VCaP (cell line): ENCODE measurements around the gene NR1I2.

Experiments
- H3K27ac ChIP-seq: fragments of 450-650 bp; 2 replicates; pipeline ENCODE4 v1.5.1; 2017
- TF ChIP-seq, protein P1 (sequence below): fragments of 450-650 bp; conservative IDR thresholded peaks from 2 replicates; pipeline ENCODE4 v1.5.1; 2017; ENCODE audit warnings: mild to moderate bottlenecking, moderate library complexity

Gene NR1I2

GRCh38 chr3:119808843-119809242 is 26.9 kb downstream of the NR1I2 start:
- no peak overlapping the region for H3K27ac ChIP-seq
- TF ChIP-seq, protein P1, sequence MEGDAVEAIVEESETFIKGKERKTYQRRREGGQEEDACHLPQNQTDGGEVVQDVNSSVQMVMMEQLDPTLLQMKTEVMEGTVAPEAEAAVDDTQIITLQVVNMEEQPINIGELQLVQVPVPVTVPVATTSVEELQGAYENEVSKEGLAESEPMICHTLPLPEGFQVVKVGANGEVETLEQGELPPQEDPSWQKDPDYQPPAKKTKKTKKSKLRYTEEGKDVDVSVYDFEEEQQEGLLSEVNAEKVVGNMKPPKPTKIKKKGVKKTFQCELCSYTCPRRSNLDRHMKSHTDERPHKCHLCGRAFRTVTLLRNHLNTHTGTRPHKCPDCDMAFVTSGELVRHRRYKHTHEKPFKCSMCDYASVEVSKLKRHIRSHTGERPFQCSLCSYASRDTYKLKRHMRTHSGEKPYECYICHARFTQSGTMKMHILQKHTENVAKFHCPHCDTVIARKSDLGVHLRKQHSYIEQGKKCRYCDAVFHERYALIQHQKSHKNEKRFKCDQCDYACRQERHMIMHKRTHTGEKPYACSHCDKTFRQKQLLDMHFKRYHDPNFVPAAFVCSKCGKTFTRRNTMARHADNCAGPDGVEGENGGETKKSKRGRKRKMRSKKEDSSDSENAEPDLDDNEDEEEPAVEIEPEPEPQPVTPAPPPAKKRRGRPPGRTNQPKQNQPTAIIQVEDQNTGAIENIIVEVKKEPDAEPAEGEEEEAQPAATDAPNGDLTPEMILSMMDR: no peak

DNA sequence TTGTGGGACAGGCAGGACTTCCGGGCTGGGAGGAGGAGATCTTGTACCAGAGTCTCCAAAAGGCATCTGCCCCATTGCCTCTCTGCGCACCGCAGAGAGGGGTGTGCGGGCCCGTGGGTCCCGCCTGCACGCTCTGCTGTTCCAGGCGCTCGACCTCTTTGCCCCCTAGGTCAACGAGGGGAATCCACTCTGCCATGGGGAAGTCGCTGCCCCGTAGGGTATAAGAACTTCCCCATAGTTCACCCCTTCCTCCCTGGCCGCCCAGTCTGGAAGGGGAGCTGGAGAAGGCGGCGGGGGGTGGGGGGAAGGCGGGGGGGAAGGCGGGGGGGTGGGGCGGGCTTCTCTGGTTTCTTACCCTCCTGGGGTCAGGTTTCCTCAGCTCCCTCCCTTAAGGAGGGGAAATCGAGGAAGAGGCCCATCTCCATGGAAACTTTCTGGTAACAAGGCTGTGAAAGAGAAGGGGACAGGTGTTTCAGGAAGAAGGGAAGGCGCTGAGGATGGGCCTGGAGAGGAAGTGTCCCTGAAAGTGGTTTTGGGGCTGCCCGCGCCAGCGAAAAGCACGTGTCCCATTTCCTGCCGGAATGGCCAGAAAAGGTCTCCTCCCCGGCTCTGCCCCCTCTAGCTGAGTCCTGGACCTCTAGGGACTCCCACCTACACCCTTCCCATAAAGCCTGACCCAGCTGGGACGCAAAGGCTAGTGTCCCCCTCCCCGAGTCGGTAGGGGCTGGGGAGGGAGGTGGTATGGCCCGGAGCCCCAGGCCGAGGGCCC is 27.5 kb downstream of the NR1I2 start:
- H3K27ac ChIP-seq: peak overlapping the region; percentile 51; the same call in 1 of the 2 replicates
- TF ChIP-seq, protein P1: no peak

DNA sequence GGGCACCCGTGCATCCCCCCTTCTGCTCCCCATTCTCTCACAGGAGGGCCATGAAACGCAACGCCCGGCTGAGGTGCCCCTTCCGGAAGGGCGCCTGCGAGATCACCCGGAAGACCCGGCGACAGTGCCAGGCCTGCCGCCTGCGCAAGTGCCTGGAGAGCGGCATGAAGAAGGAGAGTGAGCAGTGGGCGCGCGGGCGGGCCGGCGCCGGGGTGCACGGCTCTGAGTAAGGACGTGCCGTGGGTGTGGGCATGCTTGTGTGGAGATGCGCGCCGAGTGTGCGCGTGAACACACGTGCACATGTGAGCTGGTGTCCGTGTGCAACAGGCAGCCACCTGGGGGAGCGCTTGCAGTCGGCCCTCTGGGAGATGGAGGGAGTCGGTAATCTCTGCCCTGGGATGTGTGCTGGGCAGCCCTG is 28.1 kb downstream of the NR1I2 start:
- H3K27ac ChIP-seq: peak overlapping the region; percentile 51; the same call in 1 of the 2 replicates
- TF ChIP-seq, protein P1: peak; percentile 54

DNA sequence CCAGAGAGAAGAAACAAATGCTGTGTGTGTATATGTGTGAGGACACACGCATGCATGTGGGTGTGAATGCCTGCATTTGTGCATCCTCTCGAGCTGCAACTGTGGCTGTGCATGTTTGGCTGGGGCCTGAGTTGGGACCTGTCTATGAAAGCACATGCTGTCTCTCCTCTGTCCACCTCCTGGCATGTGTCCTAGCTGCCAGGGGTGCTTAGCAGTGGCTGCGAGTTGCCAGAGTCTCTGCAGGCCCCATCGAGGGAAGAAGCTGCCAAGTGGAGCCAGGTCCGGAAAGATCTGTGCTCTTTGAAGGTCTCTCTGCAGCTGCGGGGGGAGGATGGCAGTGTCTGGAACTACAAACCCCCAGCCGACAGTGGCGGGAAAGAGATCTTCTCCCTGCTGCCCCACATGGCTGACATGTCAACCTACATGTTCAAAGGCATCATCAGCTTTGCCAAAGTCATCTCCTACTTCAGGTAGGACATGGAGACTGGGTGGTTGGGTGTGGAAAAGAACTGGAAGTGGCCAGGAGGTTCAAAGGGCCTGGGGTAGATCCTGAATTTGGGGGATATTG is 30.7 kb downstream of the NR1I2 start:
- TF ChIP-seq, protein P1: no peak
- H3K27ac ChIP-seq: no peak overlapping the region

DNA sequence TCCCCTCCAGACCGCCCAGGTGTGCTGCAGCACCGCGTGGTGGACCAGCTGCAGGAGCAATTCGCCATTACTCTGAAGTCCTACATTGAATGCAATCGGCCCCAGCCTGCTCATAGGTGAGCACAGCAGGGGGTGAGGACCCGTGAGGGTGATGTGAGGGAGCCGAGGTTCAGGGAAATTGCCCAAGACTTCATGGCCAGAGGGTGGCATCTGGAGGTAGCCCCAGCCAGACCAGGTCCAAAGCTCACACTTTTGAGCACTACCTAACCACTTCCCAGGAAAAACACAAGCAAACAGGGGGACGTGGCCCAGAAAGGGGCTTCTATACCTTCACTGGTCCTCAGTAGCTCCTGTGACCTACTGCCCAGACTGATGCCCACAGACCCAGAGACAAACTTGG is 33.8 kb downstream of the NR1I2 start:
- TF ChIP-seq, protein P1: no peak
- no peak overlapping the region for H3K27ac ChIP-seq

DNA sequence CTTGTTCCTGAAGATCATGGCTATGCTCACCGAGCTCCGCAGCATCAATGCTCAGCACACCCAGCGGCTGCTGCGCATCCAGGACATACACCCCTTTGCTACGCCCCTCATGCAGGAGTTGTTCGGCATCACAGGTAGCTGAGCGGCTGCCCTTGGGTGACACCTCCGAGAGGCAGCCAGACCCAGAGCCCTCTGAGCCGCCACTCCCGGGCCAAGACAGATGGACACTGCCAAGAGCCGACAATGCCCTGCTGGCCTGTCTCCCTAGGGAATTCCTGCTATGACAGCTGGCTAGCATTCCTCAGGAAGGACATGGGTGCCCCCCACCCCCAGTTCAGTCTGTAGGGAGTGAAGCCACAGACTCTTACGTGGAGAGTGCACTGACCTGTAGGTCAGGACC is 35.2 kb downstream of the NR1I2 start:
- no peak overlapping the region for H3K27ac ChIP-seq

GRCh38 chr3:119817583-119818363 is 35.9 kb downstream of the NR1I2 start:
- no peak overlapping the region for H3K27ac ChIP-seq
- TF ChIP-seq, protein P1: no peak

More for the DNA sequence above, 35.2 kb downstream of the NR1I2 start:
- TF ChIP-seq, protein P1: no peak
